HepG2 (cell line): ENCODE measurements around the gene PSMD2. TPM values are rescaled to one million over a fixed set of nuclear protein-coding genes. Genes with fewer than 3 reads are reported as not detected.

Experiments
- CREM ChIP-seq, 2 experiments: sonication (generic) in 1 of 2; formaldehyde crosslinking in 1 of 2; IDR thresholded peaks; 2 replicates each; pipeline versions ENCODE4 v1.4.0 to v1.6.1; 2016 to 2020; ENCODE audit warnings: antibody characterized with exemption in 1 of 2, mild to moderate bottlenecking in 1 of 2, missing genetic modification reagents in 1 of 2
- ELF4 ChIP-seq: sonication (generic); formaldehyde crosslinking; IDR thresholded peaks from 2 replicates; pipeline ENCODE4 v1.5.0; 2020; ENCODE audit warnings: missing genetic modification reagents, mild to moderate bottlenecking, moderate library complexity, borderline replicate concordance
- FOXO1 ChIP-seq: sonication (generic); formaldehyde crosslinking; IDR thresholded peaks from 2 replicates; pipeline ENCODE4 v1.4.0; 2020; ENCODE audit warnings: missing genetic modification reagents
- GATAD2A ChIP-seq: IDR thresholded peaks from 2 replicates; pipeline ENCODE4 v1.6.1; 2016
- HNRNPH1 ChIP-seq: fragments of 200-400 bp; formaldehyde crosslinking; optimal IDR thresholded peaks from 2 replicates; pipeline ENCODE3; 2017; ENCODE audit warnings: mild to moderate bottlenecking, low read depth, low read length
- JUN ChIP-seq: sonication (generic); formaldehyde crosslinking; IDR thresholded peaks from 2 replicates; pipeline ENCODE4 v1.4.0; 2020; ENCODE audit warnings: mild to moderate bottlenecking, missing genetic modification reagents
- MEIS2 ChIP-seq: sonication (generic); formaldehyde crosslinking; IDR thresholded peaks from 2 replicates; pipeline ENCODE4 v1.9.0; 2021; ENCODE audit warnings: mild to moderate bottlenecking, missing genetic modification reagents
- MTA1 ChIP-seq: sonication (generic); formaldehyde crosslinking; IDR thresholded peaks from 2 replicates; pipeline ENCODE4 v1.4.0; 2020; ENCODE audit warnings: missing genetic modification reagents, mild to moderate bottlenecking, borderline replicate concordance
- MZF1 ChIP-seq: sonication (generic); formaldehyde crosslinking; IDR thresholded peaks from 2 replicates; pipeline ENCODE4 v1.8.1; 2023; ENCODE audit warnings: mild to moderate bottlenecking, missing genetic modification reagents, borderline replicate concordance
- NPAS2 ChIP-seq: sonication (generic); formaldehyde crosslinking; IDR thresholded peaks from 2 replicates; pipeline ENCODE4 v1.8.0; 2022; ENCODE audit warnings: mild to moderate bottlenecking, missing genetic modification reagents, borderline replicate concordance
- SP2 ChIP-seq: sonication (generic); formaldehyde crosslinking; IDR thresholded peaks from 2 replicates; pipeline ENCODE4 v1.5.1; 2020; ENCODE audit warnings: mild to moderate bottlenecking, missing genetic modification reagents
- ZKSCAN1 ChIP-seq: fragments of 150-350 bp; IDR thresholded peaks from 2 replicates; pipeline ENCODE4 v1.6.1; 2014; ENCODE audit warnings: low read length
- ZKSCAN8 ChIP-seq: IDR thresholded peaks from 2 replicates; pipeline ENCODE4 v1.6.1; 2016; ENCODE audit warnings: borderline replicate concordance, missing genetic modification reagents, missing compliant biosample characterization
- ZNF256 ChIP-seq: sonication (generic); formaldehyde crosslinking; conservative IDR thresholded peaks from 2 replicates; pipeline ENCODE4 v1.4.0; 2020; ENCODE audit warnings: missing genetic modification reagents
- ZNF260 ChIP-seq: sonication (generic); formaldehyde crosslinking; IDR thresholded peaks from 2 replicates; pipeline ENCODE4 v1.4.0; 2020; ENCODE audit warnings: missing genetic modification reagents, low read depth, mild to moderate bottlenecking, borderline replicate concordance
- ZNF451 ChIP-seq: sonication (generic); formaldehyde crosslinking; IDR thresholded peaks from 2 replicates; pipeline ENCODE4 v1.5.0; 2020; ENCODE audit warnings: mild to moderate bottlenecking, missing genetic modification reagents
- ZNF501 ChIP-seq: sonication (generic); formaldehyde crosslinking; IDR thresholded peaks from 2 replicates; pipeline ENCODE4 v1.5.1; 2020; ENCODE audit warnings: mild to moderate bottlenecking, moderate library complexity, missing genetic modification reagents
- polyA plus RNA-seq, 8 experiments: library from polyadenylated mRNA; depleted of rRNA in 3 of 8; stranded (reverse) in 7 of 8; unstranded in 1 of 8; fragments of >200 nt; fragmentation: Illumina TruSeq in 4 of 8; extraction: Trizol in 4 of 8; gene quantifications; 2 replicates each; pipeline versions ENCODE4 v1.2.1 to v1.2.3, GENCODE V29; 2011 to 2016; ENCODE audit warnings: low read depth in 4 of 8, missing spikeins in 1 of 8, mixed read lengths in 1 of 8; ENCODE audit not compliant: insufficient read depth in 1 of 8
- total RNA-seq, 5 experiments: library from RNA; depleted of rRNA; stranded (reverse); fragments of >200 nt; fragmentation: Illumina TruSeq; extraction: Trizol; gene quantifications; 2 replicates each; pipeline ENCODE4 v1.2.3, GENCODE V29; 2016; ENCODE audit warnings: low read depth in 1 of 5
- TF ChIP-seq, protein P1 (sequence below): sonication (generic); formaldehyde crosslinking; IDR thresholded peaks from 2 replicates; pipeline ENCODE4 v1.4.0; 2020; ENCODE audit warnings: missing genetic modification reagents, borderline replicate concordance
- TF ChIP-seq, protein P2 (sequence below): sonication (generic); formaldehyde crosslinking; conservative IDR thresholded peaks from 2 replicates; pipeline ENCODE4 v1.8.0; 2022; ENCODE audit warnings: low read depth, missing genetic modification reagents
- TF ChIP-seq, protein P3 (sequence below): sonication (generic); formaldehyde crosslinking; IDR thresholded peaks from 2 replicates; pipeline ENCODE4 v1.4.0; 2020; ENCODE audit warnings: missing genetic modification reagents
- TF ChIP-seq, protein P4 (sequence below): sonication (generic); formaldehyde crosslinking; IDR thresholded peaks from 2 replicates; pipeline ENCODE4 v1.4.0; 2020; ENCODE audit warnings: missing genetic modification reagents

Gene PSMD2
- total and polyA plus RNA-seq, 2 of the 13 experiments (the other 11 are each of a cell fraction or from before 2014, with no cell fraction given), result 125 to 200 TPM

DNA sequence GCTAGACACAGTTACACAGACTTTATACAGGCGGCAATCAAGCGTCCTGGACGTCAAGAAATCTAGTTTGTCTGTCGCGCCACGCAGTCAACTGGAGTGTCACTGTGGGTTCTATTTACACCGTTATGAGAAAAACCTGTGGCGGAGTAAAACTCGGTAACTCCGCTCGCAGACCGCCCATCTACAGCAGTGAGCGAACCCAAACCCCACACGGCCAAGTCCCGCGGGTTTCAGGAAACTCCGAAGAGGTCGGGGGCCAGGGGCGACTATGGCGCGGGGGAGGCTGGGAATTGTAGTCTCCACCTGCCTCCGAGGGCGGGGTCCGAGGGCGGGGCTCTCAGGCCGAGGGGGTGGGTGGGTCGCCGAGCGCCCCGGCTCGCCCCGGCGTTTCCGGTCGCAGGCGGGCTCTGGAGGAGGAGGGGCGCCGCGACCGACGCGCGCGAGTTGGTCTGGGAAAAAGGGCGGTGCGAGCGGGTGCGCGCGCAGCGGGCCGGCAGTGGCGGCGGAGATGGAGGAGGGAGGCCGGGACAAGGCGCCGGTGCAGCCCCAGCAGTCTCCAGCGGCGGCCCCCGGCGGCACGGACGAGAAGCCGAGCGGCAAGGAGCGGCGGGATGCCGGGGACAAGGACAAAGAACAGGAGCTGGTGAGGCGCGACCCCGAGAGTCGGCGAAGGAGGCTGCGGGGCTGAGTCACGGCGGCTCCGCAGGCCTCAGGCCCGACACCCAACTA lies at the start of gene PSMD2 (continued):
- TF ChIP-seq, protein P1, sequence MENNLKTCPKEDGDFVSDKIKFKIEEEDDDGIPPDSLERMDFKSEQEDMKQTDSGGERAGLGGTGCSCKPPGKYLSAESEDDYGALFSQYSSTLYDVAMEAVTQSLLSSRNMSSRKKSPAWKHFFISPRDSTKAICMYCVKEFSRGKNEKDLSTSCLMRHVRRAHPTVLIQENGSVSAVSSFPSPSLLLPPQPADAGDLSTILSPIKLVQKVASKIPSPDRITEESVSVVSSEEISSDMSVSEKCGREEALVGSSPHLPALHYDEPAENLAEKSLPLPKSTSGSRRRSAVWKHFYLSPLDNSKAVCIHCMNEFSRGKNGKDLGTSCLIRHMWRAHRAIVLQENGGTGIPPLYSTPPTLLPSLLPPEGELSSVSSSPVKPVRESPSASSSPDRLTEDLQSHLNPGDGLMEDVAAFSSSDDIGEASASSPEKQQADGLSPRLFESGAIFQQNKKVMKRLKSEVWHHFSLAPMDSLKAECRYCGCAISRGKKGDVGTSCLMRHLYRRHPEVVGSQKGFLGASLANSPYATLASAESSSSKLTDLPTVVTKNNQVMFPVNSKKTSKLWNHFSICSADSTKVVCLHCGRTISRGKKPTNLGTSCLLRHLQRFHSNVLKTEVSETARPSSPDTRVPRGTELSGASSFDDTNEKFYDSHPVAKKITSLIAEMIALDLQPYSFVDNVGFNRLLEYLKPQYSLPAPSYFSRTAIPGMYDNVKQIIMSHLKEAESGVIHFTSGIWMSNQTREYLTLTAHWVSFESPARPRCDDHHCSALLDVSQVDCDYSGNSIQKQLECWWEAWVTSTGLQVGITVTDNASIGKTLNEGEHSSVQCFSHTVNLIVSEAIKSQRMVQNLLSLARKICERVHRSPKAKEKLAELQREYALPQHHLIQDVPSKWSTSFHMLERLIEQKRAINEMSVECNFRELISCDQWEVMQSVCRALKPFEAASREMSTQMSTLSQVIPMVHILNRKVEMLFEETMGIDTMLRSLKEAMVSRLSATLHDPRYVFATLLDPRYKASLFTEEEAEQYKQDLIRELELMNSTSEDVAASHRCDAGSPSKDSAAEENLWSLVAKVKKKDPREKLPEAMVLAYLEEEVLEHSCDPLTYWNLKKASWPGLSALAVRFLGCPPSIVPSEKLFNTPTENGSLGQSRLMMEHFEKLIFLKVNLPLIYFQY (CRISPR knock-in tag), result peak; percentile 60; the same call in 1 of the 2 replicates
- TF ChIP-seq ZNF260, result no peak
- TF ChIP-seq, protein P2, sequence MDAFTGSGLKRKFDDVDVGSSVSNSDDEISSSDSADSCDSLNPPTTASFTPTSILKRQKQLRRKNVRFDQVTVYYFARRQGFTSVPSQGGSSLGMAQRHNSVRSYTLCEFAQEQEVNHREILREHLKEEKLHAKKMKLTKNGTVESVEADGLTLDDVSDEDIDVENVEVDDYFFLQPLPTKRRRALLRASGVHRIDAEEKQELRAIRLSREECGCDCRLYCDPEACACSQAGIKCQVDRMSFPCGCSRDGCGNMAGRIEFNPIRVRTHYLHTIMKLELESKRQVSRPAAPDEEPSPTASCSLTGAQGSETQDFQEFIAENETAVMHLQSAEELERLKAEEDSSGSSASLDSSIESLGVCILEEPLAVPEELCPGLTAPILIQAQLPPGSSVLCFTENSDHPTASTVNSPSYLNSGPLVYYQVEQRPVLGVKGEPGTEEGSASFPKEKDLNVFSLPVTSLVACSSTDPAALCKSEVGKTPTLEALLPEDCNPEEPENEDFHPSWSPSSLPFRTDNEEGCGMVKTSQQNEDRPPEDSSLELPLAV (CRISPR knock-in tag), result no peak
- no peak for TF ChIP-seq ZNF256
- no peak for TF ChIP-seq ZKSCAN1
- TF ChIP-seq SP2 (CRISPR knock-in tag), result peak; percentile 61
- TF ChIP-seq NPAS2 (CRISPR knock-in tag), result no peak
- 0 out of 2 replicates have a peak, but pooled peaks have one; percentile 24 for TF ChIP-seq GATAD2A (CRISPR knock-in tag)
- TF ChIP-seq ZKSCAN8, result peak; percentile 28; the same call in 1 of the 2 replicates
- TF ChIP-seq MZF1, result no peak
- TF ChIP-seq ELF4 (CRISPR knock-in tag), result no peak
- TF ChIP-seq CREM (IDR thresholded peaks at IDR 0.05), result peak; percentile 77
- TF ChIP-seq CREM (CRISPR knock-in tag; IDR thresholded peaks at IDR 0.05), result no peak
- peak; percentile 83; the same call in 1 of the 2 replicates for TF ChIP-seq ZNF501
- TF ChIP-seq MEIS2 (CRISPR knock-in tag), result no peak; the same call in 1 of the 2 replicates
- no peak for TF ChIP-seq MTA1
- TF ChIP-seq, protein P3, sequence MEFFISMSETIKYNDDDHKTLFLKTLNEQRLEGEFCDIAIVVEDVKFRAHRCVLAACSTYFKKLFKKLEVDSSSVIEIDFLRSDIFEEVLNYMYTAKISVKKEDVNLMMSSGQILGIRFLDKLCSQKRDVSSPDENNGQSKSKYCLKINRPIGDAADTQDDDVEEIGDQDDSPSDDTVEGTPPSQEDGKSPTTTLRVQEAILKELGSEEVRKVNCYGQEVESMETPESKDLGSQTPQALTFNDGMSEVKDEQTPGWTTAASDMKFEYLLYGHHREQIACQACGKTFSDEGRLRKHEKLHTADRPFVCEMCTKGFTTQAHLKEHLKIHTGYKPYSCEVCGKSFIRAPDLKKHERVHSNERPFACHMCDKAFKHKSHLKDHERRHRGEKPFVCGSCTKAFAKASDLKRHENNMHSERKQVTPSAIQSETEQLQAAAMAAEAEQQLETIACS (CRISPR knock-in tag), result peak; percentile 84
- TF ChIP-seq, protein P4, sequence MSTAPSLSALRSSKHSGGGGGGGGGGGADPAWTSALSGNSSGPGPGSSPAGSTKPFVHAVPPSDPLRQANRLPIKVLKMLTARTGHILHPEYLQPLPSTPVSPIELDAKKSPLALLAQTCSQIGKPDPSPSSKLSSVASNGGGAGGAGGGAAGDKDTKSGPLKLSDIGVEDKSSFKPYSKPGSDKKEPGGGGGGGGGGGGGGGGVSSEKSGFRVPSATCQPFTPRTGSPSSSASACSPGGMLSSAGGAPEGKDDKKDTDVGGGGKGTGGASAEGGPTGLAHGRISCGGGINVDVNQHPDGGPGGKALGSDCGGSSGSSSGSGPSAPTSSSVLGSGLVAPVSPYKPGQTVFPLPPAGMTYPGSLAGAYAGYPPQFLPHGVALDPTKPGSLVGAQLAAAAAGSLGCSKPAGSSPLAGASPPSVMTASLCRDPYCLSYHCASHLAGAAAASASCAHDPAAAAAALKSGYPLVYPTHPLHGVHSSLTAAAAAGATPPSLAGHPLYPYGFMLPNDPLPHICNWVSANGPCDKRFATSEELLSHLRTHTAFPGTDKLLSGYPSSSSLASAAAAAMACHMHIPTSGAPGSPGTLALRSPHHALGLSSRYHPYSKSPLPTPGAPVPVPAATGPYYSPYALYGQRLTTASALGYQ, result no peak
- TF ChIP-seq ZNF451 (CRISPR knock-in tag), result no peak
- no peak for TF ChIP-seq JUN (CRISPR knock-in tag)
- no peak for TF ChIP-seq HNRNPH1
- TF ChIP-seq FOXO1 (CRISPR knock-in tag), result no peak
